DLD1 (cell line): ENCODE measurements around the gene GOT1.

Source experiments
- in situ Hi-C: cut with HindIII; loops from 2 replicates; pipeline ENCODE4 v1.10.0; 2017; ENCODE audit warnings: low sequenced_read_pairs

The GOT1 gene

GRCh38 chr10:99366666-99367065, 63.8 kb downstream of the GOT1 start:
- in situ Hi-C loops = no loop called here

GRCh38 chr10:99365736-99366135, 64.7 kb downstream of the GOT1 start:
- in situ Hi-C loops = no loop called here

GRCh38 chr10:99365311-99365710, 65.1 kb downstream of the GOT1 start:
- in situ Hi-C loops = no loop called here

- in situ Hi-C loops = no loop called here
Observed at GRCh38 chr10:99364125-99364524, 66.3 kb downstream of the GOT1 start.

- in situ Hi-C loops = no loop called here
Observed at GRCh38 chr10:99360934-99361333, 69.5 kb downstream of the GOT1 start.

- in situ Hi-C loops = no loop called here
Observed at GRCh38 chr10:99358101-99358500, 72.3 kb downstream of the GOT1 start.

- in situ Hi-C loops = no loop called here
Observed at GRCh38 chr10:99357691-99358090, 72.7 kb downstream of the GOT1 start.

- in situ Hi-C loops = no loop called here
Observed at GRCh38 chr10:99353182-99353581, 77.2 kb downstream of the GOT1 start.

GRCh38 chr10:99347672-99348071, 82.8 kb downstream of the GOT1 start:
- in situ Hi-C loops = no loop called here
